Dedifferentiated amniotic fluid mesenchymal stem cell (primary cell): Measurements from ENCODE around the gene CDX2.
A peak's percentile ranks its signal among the peaks of the same experiment; 100 is the strongest.
"Not testable (repeated sequence)": the region's sequence is repeated elsewhere in the genome, so short reads cannot be mapped to it uniquely, and the experiment has no call there.

Experiments used
- DNase-seq: peaks from one replicate; pipeline ENCODE4 v3.0.0-alpha.2; 2016; ENCODE audit errors: extremely low spot score

CDX2 gene

GRCh38 chr13:27965343-27965739 lies 3.8 kb downstream of the CDX2 start:
- DNase-seq, result no peak

GRCh38 chr13:27964741-27965323 lies 4.3 kb downstream of the CDX2 start:
- no peak for DNase-seq

- DNase-seq, result not testable (repeated sequence)
Observed at GRCh38 chr13:27964206-27964605, 4.9 kb downstream of the CDX2 start.

GRCh38 chr13:27963491-27963890 lies 5.6 kb downstream of the CDX2 start:
- DNase-seq, result no peak

GRCh38 chr13:27962982-27963381 lies 6.1 kb downstream of the CDX2 start:
- no peak for DNase-seq

- DNase-seq, result no peak
Observed at GRCh38 chr13:27962128-27962841, 6.8 kb downstream of the CDX2 start.

- no peak for DNase-seq
Observed at GRCh38 chr13:27961227-27962085, 7.7 kb downstream of the CDX2 start.

- DNase-seq, result no peak
Observed at GRCh38 chr13:27960362-27961226, 8.5 kb downstream of the CDX2 start.

GRCh38 chr13:27959976-27960361 lies 9.1 kb downstream of the CDX2 start:
- DNase-seq, result no peak

- DNase-seq, result no peak
Observed at GRCh38 chr13:27956576-27957300, 12.4 kb downstream of the CDX2 start.

- DNase-seq, result no peak
Observed at GRCh38 chr13:27955014-27955591, 14.0 kb downstream of the CDX2 start.

GRCh38 chr13:27954406-27954851 lies 14.7 kb downstream of the CDX2 start:
- DNase-seq, result no peak

GRCh38 chr13:27953676-27954405 lies 15.3 kb downstream of the CDX2 start:
- DNase-seq, result peak; percentile 42

- no peak for DNase-seq
Observed at GRCh38 chr13:27952876-27953675, 16.0 kb downstream of the CDX2 start.

- DNase-seq, result no peak
Observed at GRCh38 chr13:27942972-27943371, 26.1 kb downstream of the CDX2 start.

- no peak for DNase-seq
Observed at GRCh38 chr13:27933580-27934328, 35.4 kb downstream of the CDX2 start.

GRCh38 chr13:27933118-27933517 lies 36.0 kb downstream of the CDX2 start:
- no peak for DNase-seq

GRCh38 chr13:27929868-27930267 lies 39.2 kb downstream of the CDX2 start:
- no peak for DNase-seq
